Measurements from ENCODE around the gene MLC1.

DNA sequence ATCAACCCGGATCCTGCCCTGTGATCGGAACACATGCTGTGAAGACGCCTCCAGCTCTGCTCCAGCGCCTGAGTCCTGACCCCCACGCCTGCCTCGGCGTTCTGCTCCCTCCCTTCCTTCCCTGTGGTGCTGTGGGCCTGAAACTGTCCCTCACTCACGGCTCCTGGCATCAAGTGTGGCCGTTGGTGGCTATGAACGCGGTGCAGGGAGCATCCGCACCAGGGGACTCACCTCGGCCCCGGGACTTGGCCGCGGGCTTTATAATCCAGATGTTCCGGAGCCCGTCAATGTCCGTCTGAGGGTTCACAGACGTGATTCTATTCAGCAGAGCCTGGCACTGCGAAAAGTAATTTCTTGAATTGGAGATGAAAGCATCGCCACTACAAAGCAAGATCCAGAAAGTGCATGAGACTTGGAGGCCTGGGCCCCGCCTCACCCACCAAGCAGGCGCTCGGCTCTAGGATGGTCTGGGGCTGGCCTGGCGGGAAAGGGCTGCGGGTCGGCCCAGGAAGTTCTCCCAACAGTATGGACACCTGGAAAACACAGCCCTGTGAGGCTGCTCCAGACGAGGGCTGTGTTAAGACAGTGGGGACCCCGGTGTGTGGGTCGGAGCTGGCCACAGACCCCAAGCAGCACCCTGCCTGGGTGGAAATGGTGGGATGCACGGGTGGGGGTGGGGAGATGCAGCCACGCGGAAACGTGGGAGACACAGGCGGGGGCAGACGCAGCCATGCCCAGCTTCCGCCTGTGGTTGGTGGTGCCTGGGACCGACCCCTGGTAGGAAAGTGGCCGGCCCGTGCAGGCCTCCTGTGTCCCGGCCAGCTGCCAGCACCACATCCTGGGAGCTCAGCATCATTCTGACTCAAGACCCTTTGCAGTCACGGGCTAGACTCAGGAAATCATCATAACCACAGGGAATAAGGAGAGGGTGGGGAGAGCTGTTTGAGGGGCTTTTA, 50.8 kb downstream of the MLC1 start:
- no peak for TF ChIP-seq CTCF (IDR thresholded peaks at IDR 0.05)
- TF ChIP-seq POLR2A (IDR thresholded peaks at IDR 0.05), result no peak
